Mucosa of rectum (tissue), 2 donors: ENCODE data around the gene DUSP6.

Experiments
- H3K27ac ChIP-seq, 2 donors: one replicate each; pipeline ENCODE4 v1.7.0; 2013; ENCODE audit warnings: inconsistent platforms in 2 of 2, low read depth in 2 of 2, low read length in 2 of 2
- H3K27me3 ChIP-seq, 2 donors: one replicate each; pipeline ENCODE4 v1.7.0; 2013; ENCODE audit warnings: low read length in 2 of 2; ENCODE audit not compliant: control insufficient read depth in 2 of 2, insufficient read depth in 2 of 2
- H3K36me3 ChIP-seq, 2 donors: one replicate each; pipeline ENCODE4 v1.7.0; 2013; ENCODE audit warnings: low read length in 2 of 2; ENCODE audit not compliant: control insufficient read depth in 2 of 2, insufficient read depth in 2 of 2
- H3K4me1 ChIP-seq, 2 donors: one replicate each; pipeline ENCODE4 v1.7.0; 2013; ENCODE audit warnings: low read length in 2 of 2, mild to moderate bottlenecking in 1 of 2; ENCODE audit not compliant: control insufficient read depth in 2 of 2, insufficient read depth in 2 of 2
- H3K4me3 ChIP-seq, 2 donors: one replicate each; pipeline ENCODE4 v1.7.0; 2013; ENCODE audit warnings: low read length in 2 of 2
- H3K9ac ChIP-seq, 2 donors: one replicate each; pipeline ENCODE4 v1.7.0; 2013; ENCODE audit warnings: low read length in 2 of 2, low read depth in 1 of 2, mild to moderate bottlenecking in 1 of 2
- H3K9me3 ChIP-seq, 2 donors: one replicate each; pipeline ENCODE4 v1.7.0; 2013; ENCODE audit warnings: low read length in 2 of 2; ENCODE audit not compliant: control insufficient read depth in 2 of 2
- donor health status: healthy.
- donor health status: Normal muscosa, but diverticular disease.

The DUSP6 gene

DNA sequence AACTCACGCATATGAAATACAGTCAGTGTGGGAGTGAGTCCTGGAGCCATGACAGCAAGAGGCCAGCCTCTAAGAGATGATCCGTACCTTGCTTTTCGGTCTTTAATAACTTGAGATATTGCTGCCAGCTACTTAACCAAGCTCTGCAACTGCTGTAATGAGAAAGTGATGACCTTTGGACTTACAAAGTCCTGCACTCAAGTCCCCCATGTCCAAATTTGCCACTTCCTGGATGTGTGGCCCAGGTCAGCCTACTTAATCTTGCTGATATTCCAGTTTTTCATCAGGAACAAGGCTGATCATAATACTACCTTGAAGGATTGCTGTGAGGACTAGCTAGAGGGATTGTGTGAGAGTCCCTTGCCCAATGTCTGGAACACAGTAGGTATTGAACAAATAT is 33.8 kb upstream of the DUSP6 start:
- peak overlapping the region; percentile 79 to 82 for H3K27ac ChIP-seq
- peaks cover 31 to 59% of the 10 kb centered on the region in 2 donors for H3K4me1 ChIP-seq
- H3K9me3 ChIP-seq, result no peaks in the 10 kb centered on the region
- no peaks in the 10 kb centered on the region for H3K27me3 ChIP-seq
- no peaks in the 10 kb centered on the region for H3K36me3 ChIP-seq
- no peak overlapping the region for H3K9ac ChIP-seq
- H3K4me3 ChIP-seq, result no peak overlapping the region

DNA sequence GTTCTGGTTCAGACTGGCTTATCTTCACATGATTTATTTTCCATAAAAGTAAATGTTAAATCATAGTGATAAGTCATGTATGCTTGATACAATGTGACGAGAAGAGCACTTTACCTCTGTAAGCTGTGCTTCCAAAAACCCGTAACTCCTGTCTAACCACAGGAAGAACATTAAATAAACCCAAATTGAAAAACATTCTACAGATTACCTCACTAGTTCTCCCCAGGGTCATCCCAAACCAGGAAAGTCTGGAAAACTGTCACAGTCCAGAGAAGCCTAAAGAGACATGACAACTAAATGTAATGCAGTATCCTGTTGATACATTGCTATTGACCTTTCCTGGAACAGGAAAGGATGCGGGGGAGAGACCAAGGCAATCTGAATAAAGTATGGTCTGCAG is 32.5 kb upstream of the DUSP6 start:
- Histone ChIP-seq H3K36me3 (no peaks in the 10 kb centered on the region), H3K9ac (no peak overlapping the region), H3K4me1 (peaks cover 39 to 57% of the 10 kb centered on the region in 2 donors), H3K27me3 (no peaks in the 10 kb centered on the region), H3K9me3 (no peaks in the 10 kb centered on the region), H3K4me3 (peak overlapping the region in 1 of 2 donors; percentile 22), H3K27ac (peak overlapping the region; percentile 79 to 82)

GRCh38 chr12:89384050-89384758 is 31.9 kb upstream of the DUSP6 start:
- peaks cover 45 to 56% of the 10 kb centered on the region in 2 donors for H3K4me1 ChIP-seq
- peak overlapping the region in 1 of 2 donors; percentile 49 for H3K9ac ChIP-seq
- peak overlapping the region; percentile 79 to 82 for H3K27ac ChIP-seq

DNA sequence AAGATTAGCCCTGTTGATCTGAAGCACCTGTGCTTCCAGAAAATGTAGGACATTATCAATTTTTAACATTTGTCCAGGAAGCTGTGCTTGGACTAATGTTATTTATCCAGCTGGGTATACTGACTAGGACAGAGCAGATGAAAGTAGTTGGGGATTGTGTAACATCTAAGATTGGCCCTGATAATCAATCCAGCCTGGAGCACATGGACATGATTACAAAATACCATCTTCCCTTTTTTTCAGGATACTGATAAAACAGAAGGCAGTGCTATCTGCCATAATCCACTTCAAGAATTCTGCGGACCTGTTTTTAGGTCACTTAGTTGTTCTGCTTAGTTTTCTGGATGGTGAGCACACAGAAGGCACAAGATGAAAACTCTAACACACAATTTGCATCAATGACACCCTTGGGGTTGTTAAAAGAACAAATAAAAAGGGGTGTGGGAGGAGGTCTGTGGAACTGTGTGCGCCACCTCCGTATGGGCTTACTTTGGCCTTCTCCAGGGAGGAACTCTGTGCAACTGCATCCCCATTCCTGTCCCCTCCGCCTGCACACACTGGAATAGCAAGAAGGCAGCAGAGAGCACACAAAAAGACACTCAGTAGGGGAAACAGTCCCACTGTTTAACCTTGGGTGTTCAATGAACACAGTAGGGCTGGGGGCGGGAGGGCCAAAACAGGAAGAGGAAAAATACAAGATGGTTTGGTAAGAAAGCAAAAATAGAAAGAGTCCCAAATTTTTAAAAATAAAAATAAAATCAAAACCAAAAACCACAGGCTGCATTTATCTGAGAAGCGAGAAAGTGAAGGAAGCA is 31.1 kb upstream of the DUSP6 start:
- peaks cover 52 to 62% of the 10 kb centered on the region in 2 donors for H3K4me1 ChIP-seq
- H3K36me3 ChIP-seq, result no peaks in the 10 kb centered on the region
- H3K4me3 ChIP-seq, result peak overlapping the region in 1 of 2 donors; percentile 24
- H3K27me3 ChIP-seq, result no peaks in the 10 kb centered on the region
- H3K27ac ChIP-seq, result peak overlapping the region; percentile 79 to 82
- no peaks in the 10 kb centered on the region for H3K9me3 ChIP-seq
- H3K9ac ChIP-seq, result peak overlapping the region in 1 of 2 donors; percentile 49

More at GRCh38 chr12:89384050-89384758, 31.9 kb upstream of the DUSP6 start:
- Histone ChIP-seq H3K9me3 (no peaks in the 10 kb centered on the region), H3K27me3 (no peaks in the 10 kb centered on the region), H3K36me3 (no peaks in the 10 kb centered on the region), H3K4me3 (peak overlapping the region; percentile 22 to 24)

- H3K9ac ChIP-seq, result no peak overlapping the region
- H3K4me3 ChIP-seq, result no peak overlapping the region
- H3K27me3 ChIP-seq, result no peaks in the 10 kb centered on the region
- H3K27ac ChIP-seq, result peak overlapping the region; percentile 79 to 82
- no peaks in the 10 kb centered on the region for H3K36me3 ChIP-seq
- H3K9me3 ChIP-seq, result no peaks in the 10 kb centered on the region
- peaks cover 52 to 69% of the 10 kb centered on the region in 2 donors for H3K4me1 ChIP-seq
Measured at GRCh38 chr12:89382328-89382727, 30.0 kb upstream of the DUSP6 start.

DNA sequence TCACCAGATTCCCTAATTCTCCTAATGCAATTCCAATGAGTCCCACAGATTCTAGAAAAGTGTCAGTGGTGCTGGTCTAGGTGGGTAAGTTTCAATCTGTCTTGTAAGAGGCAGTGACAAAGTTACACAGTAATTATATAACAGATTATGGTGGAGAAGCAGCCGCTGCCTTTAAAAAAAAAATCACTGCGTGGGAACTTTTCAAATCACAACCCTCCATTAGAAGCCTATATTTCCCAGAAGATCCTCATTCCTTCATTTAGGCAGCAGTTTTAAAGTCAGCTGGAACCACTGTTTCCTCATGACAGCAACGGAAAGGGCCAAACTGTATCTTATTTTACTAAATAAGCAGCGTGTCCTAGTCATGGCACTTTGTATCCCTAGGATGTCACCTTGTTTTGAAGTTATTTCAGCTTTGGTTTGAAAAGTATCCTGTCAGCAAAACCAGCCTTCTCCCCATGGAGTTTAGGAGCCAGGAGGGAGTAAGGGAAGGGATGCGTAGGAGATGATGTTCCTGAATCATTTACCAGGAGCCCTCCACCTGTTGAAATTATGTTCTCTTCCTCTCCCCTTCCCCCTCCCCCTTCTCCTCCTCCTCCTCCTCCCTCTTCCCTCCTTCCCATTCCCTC is 27.7 kb upstream of the DUSP6 start:
- Histone ChIP-seq H3K36me3 (no peaks in the 10 kb centered on the region), H3K9ac (peak overlapping the region in 1 of 2 donors; percentile 12), H3K4me1 (peaks cover 55 to 69% of the 10 kb centered on the region in 2 donors), H3K4me3 (no peak overlapping the region), H3K9me3 (no peaks in the 10 kb centered on the region), H3K27me3 (no peaks in the 10 kb centered on the region), H3K27ac (peak overlapping the region; percentile 50 to 73)

- Histone ChIP-seq H3K27ac (peak overlapping the region; percentile 50 to 73), H3K4me3 (no peak overlapping the region), H3K9me3 (no peaks in the 10 kb centered on the region), H3K36me3 (no peaks in the 10 kb centered on the region), H3K4me1 (peaks cover 51 to 67% of the 10 kb centered on the region in 2 donors), H3K9ac (no peak overlapping the region), H3K27me3 (no peaks in the 10 kb centered on the region)
Measured at GRCh38 chr12:89379148-89379838, 27.0 kb upstream of the DUSP6 start.

DNA sequence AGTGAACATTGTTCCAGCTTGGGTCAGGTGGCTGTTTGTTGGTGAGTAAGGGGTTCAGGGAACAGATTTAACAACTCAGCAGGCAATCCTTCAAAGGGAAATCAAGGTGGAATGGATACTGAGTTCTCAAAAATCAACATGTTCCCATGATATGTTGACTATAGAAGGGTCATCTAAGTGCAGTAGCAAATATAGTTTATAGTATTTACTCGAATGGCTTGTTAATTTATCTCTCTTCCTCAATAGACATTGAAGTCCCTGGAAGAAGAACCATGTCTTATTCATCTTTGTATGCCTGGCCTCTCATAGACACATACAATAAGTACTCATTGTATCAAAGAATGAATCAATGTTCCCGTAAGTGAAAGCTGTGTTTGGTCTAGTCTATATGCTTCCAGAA is 24.5 kb upstream of the DUSP6 start:
- peaks cover 49 to 64% of the 10 kb centered on the region in 2 donors for H3K4me1 ChIP-seq
- H3K27me3 ChIP-seq, result no peaks in the 10 kb centered on the region
- no peak overlapping the region for H3K4me3 ChIP-seq
- H3K36me3 ChIP-seq, result no peaks in the 10 kb centered on the region
- H3K27ac ChIP-seq, result peak overlapping the region; percentile 91 to 97
- no peaks in the 10 kb centered on the region for H3K9me3 ChIP-seq
- no peak overlapping the region for H3K9ac ChIP-seq

DNA sequence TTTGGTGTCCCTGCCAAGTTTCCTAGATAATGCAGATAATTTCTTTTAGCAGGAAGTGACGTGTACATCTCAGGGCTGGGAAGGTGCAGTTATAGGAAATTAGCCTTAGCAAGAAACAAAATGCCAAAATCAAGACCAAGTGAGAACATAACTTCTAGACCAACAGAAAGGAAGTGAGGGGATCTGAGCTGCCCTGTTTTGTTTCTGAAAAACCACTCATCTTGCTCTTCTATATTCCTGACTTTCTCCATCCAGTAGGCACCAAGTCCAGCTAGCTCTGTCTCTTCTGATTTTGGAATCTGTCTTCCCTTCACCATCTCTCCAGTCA is 23.9 kb upstream of the DUSP6 start:
- H3K36me3 ChIP-seq, result no peaks in the 10 kb centered on the region
- H3K9ac ChIP-seq, result peak overlapping the region; percentile 42 to 55
- H3K27me3 ChIP-seq, result no peaks in the 10 kb centered on the region
- H3K27ac ChIP-seq, result peak overlapping the region; percentile 91 to 97
- no peaks in the 10 kb centered on the region for H3K9me3 ChIP-seq
- peak overlapping the region in 1 of 2 donors; percentile 29 for H3K4me3 ChIP-seq
- peaks cover 49 to 67% of the 10 kb centered on the region in 2 donors for H3K4me1 ChIP-seq
